Raji (cell line): Measurements from ENCODE around the gene SEPTIN1.

Experiments used
- POLR2A ChIP-seq: IDR thresholded peaks from 2 replicates; pipeline ENCODE4 v1.6.1; 2011; ENCODE audit warnings: low read depth, low read length, control low read depth; ENCODE audit not compliant: insufficient read depth

The SEPTIN1 gene

DNA sequence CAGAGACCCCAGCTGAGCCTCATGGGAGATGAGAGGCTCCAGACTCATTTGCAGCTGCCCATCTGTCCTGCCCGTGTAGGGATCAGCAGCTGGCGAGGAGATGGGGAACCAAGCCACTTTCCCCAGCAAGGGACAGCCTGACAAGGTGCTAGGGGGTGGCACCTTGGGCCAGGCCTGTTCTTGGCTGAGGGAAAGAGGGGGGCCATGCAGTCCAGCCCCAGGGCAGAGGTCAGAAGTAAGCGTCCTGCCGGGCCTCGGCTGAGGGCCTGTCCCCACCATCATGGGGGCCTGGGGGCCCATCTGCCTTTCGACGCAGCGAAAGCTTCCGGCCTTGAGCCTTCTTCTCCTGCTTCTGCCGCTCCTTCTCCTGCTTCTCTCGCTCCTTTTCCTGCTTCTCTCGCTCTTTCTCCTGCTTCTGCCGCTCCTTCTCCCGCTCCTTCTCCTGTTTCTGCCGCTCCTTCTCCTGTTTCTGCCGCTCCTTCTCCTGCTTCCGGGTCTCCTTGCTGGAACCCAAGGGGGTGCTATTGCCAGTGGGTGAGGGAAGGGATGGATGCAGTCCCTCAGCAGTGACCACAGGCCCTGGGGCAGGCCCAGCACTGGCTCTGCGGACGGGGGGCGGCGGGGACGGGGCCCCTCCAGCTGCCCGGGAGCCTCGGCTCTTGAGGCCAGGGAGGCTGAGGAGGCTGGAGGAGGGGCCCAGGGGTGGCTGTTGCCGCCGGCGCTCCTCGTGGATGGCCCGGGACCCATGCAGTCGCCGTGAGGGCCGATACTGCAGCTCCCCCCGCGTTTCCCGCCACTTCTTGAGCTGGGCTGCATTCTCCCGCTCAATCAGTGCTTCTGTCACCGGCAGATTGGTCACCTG, 24.4 kb downstream of the SEPTIN1 start:
- TF ChIP-seq POLR2A, result no peak

DNA sequence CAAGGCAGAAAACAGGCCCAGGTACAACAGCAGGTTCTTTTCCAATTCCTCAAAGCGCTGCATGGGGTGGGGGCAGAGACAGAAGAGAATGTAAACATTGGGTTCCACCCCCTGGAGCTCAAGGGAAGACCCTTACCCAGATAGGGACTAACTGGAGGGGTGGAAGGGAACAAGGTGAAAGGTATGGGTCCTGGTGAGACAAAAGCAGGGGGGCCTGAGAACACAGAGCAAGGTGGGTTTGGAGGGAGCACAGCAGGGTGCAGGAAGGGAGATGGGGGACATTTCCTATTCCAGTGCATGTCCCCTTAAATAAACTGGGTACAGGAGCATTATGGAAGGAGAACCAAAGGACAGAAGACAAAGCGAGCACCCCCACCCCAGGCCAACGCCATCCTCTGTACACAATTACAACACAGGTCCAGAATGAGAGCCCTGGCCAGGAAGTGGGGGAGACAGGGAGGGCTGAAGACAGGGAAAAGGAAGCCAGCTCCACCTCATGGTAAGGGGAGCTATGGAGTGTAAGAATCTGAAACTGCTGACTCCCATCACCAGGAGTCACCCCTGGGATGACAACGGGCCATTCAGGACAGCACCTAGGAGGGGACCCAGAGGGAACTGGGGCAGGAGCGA, 25.2 kb downstream of the SEPTIN1 start:
- no peak for TF ChIP-seq POLR2A

DNA sequence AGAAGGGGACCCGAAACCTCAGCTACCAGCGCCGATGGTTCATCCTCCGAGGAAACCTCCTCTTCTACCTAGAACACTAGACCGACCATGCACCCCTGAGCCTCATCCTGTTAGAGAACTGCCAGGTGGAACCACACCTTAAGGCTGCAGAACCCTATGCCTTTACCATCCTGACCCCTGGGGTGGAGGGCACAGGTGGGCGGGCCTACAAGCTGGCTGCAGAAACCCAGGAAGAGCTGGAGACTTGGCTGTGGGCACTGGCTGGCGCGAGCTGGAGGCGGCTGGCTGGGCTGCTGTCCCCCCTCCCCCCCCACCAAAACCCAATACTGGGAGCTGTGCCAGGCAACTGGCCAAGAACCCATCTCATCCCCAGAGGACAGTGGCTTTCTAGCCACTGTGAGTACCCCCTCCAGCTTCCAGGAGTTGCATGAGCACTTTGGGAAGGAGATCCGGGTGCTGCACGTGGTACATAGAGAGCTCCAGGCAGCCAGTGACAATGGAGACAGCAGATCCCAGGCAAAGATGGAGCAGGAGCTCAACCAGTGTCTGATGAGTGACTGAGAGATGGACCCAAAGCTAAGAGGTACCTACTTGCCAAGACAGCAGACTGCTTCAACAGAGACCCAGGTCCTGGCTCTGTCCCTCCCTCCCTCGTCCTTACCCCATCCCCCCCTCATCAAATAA, 25.8 kb downstream of the SEPTIN1 start:
- TF ChIP-seq POLR2A, result no peak

DNA sequence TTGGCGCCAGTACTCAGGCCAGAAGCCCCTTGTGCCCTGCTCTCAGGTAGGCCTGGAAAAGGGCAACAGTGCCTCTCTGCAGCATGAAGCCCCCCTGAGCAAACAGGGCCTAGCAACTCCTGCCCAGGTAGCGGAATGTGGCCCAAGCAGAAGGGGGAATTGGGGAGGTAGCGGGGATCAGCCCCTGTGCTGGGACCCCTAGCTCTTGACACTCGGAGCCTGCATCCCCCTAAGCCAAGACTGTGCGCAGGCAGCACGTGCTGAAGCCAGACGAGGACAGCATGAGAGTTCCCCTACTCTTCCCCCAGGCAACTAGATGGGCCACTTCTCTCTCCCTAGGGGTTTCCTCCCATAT, 26.4 kb downstream of the SEPTIN1 start:
- TF ChIP-seq POLR2A, result no peak

DNA sequence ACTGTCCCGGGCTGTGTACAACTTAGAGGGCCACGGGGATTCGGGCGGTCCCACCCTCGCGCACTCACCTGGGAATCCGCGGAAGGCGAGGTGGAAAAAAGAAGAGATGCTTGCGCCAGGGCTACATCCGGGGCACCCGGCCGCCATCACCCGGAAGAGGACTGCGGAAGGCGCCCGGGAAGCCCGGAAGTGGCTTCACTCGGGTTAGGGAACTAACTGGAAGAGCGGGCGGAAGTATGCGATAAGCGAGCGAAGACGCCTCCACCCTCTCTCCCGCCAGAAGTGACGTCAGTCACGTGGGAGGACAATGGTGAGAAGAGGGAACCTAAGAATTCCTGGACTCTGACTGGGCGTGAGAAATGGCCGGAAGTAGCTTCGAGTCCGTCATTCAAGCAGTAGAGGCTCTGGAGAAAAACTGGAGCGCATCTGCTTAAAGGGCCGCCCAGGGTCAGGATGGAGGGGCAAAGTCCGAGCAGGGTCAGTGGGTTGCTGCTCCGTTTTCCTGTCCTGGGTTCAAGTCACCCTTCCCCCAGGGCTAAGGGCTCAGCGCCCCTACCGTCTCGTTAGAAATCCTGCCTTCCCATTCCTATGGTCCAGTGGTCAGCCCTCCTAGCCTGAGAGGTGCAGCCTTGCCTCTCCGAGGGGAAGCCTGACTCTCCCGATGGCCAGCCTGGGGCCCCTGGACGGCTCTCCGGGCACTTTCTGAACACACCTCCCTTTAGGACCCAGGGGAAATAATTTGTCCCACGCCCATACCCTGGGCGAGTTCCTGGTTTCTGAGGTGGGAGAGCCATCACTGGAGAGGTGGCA, 27.0 kb downstream of the SEPTIN1 start, which contains the start of gene CD2BP2:
CD2BP2 (minus strand) TSS at position 165 of the 810 bp plus-strand sequence. CDS start 627 bp downstream, outside the sequence.
- peak; percentile 55 for TF ChIP-seq POLR2A

DNA sequence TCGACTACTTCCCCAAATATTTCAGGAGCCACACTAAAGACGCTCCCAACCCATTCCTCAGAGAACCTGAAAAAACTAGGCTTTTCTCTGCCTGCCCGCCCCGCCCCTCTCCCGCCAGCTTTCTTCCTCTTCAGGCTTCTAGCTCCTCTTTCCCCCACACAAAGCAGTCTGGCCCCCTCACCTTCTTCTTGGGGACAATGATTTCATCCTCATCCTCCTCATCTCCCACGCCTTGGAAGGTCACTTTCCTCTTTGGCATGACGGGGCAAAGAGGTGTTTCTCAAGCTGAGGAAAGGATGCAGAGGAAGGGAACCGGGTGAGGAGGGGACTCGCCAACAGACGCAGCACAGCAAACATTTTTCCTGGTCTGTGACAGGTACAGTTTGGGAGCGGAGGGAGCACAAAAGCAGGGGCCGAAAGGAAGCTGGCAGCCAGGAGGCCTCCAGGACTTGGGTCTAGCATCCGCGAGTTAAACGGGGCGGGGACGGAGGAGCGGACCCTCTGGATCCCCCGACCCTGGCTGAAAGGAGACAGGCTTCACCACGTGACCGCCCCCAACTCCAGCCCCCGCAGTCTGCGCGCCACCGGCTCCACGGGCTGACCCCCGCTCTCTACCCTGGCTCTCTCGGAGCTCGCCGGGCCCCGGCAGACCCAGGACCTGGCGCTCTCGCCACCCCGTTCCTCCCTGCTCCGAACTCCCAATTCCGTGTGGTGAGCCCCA, 27.8 kb downstream of the SEPTIN1 start:
- TF ChIP-seq POLR2A, result no peak

DNA sequence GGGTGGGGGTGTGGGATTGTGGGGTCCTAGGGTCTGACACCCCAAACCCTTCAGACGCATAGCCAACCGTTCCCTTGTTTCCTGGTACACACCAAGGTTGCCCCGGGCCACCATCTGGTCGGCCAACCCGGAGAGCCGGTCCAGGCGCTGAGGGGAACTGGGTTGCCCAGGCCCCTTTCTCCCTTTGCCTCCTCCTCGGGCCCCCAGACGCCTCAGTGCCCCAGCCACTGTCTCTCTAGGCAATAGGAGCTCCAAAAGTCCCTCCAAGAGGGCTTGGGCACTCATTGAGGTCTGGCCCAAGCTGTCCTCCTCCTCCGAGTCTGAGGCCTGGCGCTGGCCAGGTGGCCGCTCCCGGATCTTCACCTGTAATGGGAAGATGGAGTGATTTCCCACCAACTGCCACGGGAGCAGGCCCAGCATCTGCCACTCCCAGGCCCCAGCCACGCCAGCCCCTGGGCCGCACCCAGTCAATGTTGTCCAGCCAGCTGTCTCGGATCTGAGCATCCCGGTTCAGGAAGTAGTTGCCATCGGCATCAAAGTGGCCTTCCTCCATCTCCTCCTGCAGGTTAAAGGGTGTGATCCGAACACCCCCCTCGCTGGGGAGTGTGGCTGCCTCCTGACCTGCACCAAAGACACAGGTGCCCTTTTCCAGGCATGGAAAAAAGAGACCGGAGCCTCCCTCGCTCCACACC, 28.8 kb downstream of the SEPTIN1 start:
- no peak for TF ChIP-seq POLR2A

DNA sequence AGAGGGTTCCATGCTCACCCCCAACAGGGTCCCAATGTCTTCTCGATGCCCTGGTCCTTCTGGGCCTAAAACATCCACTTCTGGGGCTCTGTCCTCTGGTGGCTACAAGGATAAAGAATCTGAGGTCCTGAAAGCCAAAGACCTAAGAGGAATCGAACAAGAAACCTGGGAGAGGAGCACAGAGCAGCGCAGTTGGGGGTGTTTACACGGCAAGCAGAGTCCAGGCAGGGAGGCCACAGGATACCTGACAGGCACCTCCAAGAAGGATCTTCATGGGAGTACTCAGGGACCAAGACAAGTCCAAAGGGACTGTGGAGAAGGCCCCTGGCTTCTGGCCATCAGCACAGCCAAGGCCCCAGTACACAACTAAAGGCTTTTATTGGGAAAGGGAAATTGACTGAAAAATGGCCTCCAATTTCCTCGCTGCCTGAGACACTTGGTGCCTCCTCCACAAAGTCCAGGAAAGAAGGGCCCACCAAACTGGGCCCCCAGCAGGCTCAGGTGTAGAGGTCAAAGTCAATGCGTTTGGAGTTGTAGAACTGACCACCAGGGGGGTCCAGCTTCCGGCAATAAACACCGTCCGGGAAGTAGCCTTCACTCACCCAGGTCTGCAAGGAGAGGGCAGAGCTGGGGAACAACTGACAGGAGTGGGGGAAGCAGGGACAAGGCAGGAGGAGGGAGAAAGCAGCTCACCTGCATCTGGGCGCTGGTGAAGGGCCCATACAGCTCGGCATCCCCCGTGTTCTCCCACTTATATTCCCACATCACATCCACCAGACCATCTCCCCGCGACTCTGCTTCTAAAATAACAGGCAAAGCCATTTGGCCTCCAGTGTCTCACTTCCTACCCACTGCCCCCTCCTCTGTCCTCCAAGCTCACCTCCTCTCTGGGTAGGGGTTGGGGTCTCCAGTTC, 29.6 kb downstream of the SEPTIN1 start:
- TF ChIP-seq POLR2A, result no peak

DNA sequence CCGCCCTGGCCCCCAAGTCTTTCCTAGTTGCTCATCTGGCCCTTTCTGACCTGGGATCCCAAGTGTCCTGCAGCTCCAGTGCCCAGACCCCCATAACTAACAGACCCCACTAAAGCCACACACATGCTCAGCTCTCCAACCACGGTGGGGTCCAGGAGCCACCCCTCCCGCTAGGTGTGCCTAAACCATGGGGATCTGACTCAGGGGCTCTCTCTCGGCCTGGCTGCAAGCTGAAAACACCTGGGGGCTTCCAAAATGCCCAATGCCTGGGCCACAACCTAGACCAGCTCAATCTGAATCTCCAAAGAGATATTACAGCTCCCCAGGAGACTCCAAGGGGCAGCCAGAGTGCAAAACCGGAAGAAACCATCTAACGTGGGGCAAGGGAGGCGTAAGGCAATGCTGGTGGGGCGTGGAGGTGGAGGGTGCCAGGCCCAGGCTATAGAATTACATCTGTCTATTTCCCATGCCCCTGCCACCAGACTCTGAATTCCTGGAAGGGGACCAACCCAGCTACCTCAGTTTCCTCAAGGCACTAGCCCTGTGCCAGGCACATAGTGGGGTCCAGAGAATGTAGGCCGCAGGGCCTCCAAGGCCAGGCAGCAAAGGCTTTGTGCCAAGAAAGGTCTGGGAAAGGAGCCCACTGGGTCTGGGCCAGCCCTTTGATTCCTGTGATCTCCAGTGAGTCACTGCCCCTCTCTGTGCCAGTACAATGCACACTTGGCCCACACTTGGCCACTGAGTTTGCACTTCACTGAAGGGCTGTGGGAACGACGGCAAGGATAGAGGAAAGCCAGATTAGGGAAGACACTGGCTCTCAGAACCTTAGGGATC, 30.6 kb downstream of the SEPTIN1 start:
- no peak for TF ChIP-seq POLR2A

DNA sequence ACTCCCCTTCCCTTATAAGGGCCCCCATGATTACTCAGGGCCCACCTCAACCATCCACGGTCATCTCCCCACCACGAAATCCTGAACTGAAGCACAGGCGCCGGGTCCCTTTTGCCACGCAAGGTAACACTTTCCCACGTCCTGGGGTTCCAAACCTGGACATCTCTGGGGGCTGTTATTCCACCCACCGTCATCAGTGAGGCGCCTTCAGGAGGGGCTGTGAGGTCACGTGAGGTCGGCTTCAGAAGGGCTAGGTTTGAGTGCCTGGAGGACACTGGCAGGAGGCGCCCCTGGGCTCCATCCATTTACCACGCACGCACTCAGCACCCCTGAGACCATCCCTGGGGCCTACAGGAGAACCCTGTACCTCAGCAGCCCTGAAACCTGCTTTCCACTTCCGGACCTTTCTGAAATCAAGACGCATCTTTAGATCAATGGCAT, 31.3 kb downstream of the SEPTIN1 start:
- no peak for TF ChIP-seq POLR2A

DNA sequence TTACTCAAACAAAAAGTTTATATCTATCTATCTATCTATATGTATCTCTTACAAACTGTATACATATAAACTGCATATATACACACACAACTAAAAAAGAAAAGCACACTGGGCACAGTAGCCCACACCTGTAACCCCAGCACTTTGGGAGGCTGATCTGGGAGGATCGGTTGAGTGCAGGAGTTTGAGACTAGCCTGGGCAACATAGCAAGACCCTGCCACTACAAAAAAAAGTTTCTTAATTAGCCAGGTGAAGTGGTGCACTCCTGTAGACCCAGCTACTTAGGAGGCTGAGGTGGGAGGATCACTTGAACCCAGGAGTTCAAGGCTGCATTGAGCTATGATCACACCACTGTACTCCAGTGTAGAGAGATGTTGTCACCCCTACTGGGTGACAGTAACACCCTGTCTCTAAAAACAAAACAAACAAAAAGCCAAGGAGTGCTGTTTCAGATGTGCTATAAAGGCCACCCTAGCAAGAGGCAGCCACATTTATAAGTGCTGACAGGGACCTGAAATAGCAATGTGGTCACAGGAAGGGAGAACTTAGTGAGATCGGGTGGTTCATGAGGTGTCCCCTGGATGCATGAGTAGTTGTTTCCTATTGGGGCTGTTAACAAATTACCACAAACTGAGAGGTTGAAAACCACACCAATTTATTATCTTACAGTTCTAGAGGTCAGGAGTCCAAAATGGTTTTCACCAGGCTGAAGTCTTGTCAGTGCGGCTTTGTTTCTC, 32.1 kb downstream of the SEPTIN1 start:
- TF ChIP-seq POLR2A, result peak; percentile 36
